Astrocyte (in vitro differentiated cells and primary cell): ENCODE data around the gene TRMU.

Experiments
- EZH2 ChIP-seq: IDR thresholded peaks from 2 replicates; pipeline ENCODE4 v1.6.1; 2012; ENCODE audit warnings: mild to moderate bottlenecking, low read length, inconsistent platforms; ENCODE audit not compliant: insufficient read depth
- TF ChIP-seq, protein P1 (sequence below): IDR thresholded peaks from 2 replicates; pipeline ENCODE4 v1.5.1; 2011; ENCODE audit warnings: low read depth, mild to moderate bottlenecking, inconsistent platforms, low read length, moderate library complexity; ENCODE audit not compliant: insufficient read depth

DNA sequence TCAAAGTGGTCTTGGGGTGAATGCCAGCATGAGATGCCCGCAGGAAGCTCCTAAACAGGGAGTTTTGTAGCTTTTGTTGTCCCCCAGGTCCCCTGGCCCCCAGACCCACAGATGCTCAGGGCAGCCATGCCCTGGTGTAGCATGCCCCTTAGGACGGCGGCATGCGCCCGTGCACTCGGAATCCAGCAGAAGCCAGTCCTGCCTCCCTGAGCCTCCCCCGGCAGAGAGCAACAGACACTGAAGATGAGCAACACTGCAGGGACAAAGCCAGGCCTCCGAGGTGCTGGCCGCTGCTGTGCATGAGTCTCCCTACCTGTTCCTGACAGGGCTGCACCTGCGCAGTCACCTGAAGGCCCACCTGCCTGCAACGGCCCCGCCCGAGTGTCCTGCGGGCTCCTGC lies 59.1 kb downstream of the TRMU start:
- TF ChIP-seq, protein P1, sequence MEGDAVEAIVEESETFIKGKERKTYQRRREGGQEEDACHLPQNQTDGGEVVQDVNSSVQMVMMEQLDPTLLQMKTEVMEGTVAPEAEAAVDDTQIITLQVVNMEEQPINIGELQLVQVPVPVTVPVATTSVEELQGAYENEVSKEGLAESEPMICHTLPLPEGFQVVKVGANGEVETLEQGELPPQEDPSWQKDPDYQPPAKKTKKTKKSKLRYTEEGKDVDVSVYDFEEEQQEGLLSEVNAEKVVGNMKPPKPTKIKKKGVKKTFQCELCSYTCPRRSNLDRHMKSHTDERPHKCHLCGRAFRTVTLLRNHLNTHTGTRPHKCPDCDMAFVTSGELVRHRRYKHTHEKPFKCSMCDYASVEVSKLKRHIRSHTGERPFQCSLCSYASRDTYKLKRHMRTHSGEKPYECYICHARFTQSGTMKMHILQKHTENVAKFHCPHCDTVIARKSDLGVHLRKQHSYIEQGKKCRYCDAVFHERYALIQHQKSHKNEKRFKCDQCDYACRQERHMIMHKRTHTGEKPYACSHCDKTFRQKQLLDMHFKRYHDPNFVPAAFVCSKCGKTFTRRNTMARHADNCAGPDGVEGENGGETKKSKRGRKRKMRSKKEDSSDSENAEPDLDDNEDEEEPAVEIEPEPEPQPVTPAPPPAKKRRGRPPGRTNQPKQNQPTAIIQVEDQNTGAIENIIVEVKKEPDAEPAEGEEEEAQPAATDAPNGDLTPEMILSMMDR: no peak
- no peak for TF ChIP-seq EZH2
